Osteocyte (in vitro differentiated cells): ENCODE measurements around the gene EMP2. TPM values are rescaled to one million over a fixed set of nuclear protein-coding genes. Genes with fewer than 3 reads are reported as not detected.

Experiments
- DNase-seq: peaks from one replicate; pipeline ENCODE4 v3.0.0; 2021; ENCODE audit warnings: mixed read lengths; ENCODE audit not compliant: unreplicated experiment; ENCODE audit errors: extremely low spot score
- H3K27ac Mint-ChIP-seq: one replicate; pipeline ENCODE4 v1.8.0; 2021; ENCODE audit warnings: mild to moderate bottlenecking, mixed read lengths; ENCODE audit not compliant: unreplicated experiment
- H3K27me3 Mint-ChIP-seq: one replicate; pipeline ENCODE4 v1.8.0; 2021; ENCODE audit warnings: mixed read lengths; ENCODE audit not compliant: unreplicated experiment
- H3K36me3 Mint-ChIP-seq: one replicate; pipeline ENCODE4 v1.8.0; 2021; ENCODE audit warnings: mixed read lengths; ENCODE audit not compliant: unreplicated experiment
- H3K4me1 Mint-ChIP-seq: one replicate; pipeline ENCODE4 v1.8.0; 2021; ENCODE audit warnings: mixed read lengths; ENCODE audit not compliant: unreplicated experiment
- H3K4me3 Mint-ChIP-seq: one replicate; pipeline ENCODE4 v1.8.0; 2021; ENCODE audit warnings: mild to moderate bottlenecking, moderate library complexity, mixed read lengths; ENCODE audit not compliant: unreplicated experiment
- H3K9me3 Mint-ChIP-seq: one replicate; pipeline ENCODE4 v1.8.0; 2021; ENCODE audit warnings: mixed read lengths; ENCODE audit not compliant: unreplicated experiment
- total RNA-seq: library from RNA; stranded (reverse); gene quantifications from 2 replicates; pipeline ENCODE4 v1.2.1, GENCODE V29; 2021
- TF ChIP-seq, protein P1 (sequence below): fragments of 200-600 bp; sonication (generic); IDR thresholded peaks from 2 replicates; pipeline ENCODE4 v1.5.0; 2021; ENCODE audit warnings: antibody characterized with exemption, mild to moderate bottlenecking, moderate library complexity

Gene EMP2
- total RNA-seq, 1 donor from 2014 or later, result 5.9 TPM

GRCh38 chr16:10528635-10529034 is 51.8 kb downstream of the EMP2 start:
- Mint-ChIP-seq H3K9me3 (no peaks in the 10 kb centered on the region), H3K36me3 (no peaks in the 10 kb centered on the region), H3K4me3 (no peak overlapping the region), H3K4me1 (no peaks in the 10 kb centered on the region), H3K27ac (no peak overlapping the region), H3K27me3 (no peaks in the 10 kb centered on the region)
- DNase-seq, result no peak
- TF ChIP-seq, protein P1, sequence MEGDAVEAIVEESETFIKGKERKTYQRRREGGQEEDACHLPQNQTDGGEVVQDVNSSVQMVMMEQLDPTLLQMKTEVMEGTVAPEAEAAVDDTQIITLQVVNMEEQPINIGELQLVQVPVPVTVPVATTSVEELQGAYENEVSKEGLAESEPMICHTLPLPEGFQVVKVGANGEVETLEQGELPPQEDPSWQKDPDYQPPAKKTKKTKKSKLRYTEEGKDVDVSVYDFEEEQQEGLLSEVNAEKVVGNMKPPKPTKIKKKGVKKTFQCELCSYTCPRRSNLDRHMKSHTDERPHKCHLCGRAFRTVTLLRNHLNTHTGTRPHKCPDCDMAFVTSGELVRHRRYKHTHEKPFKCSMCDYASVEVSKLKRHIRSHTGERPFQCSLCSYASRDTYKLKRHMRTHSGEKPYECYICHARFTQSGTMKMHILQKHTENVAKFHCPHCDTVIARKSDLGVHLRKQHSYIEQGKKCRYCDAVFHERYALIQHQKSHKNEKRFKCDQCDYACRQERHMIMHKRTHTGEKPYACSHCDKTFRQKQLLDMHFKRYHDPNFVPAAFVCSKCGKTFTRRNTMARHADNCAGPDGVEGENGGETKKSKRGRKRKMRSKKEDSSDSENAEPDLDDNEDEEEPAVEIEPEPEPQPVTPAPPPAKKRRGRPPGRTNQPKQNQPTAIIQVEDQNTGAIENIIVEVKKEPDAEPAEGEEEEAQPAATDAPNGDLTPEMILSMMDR, result no peak

GRCh38 chr16:10526962-10527361 is 53.4 kb downstream of the EMP2 start:
- DNase-seq, result no peak
- Mint-ChIP-seq H3K4me3 (no peak overlapping the region), H3K27me3 (no peaks in the 10 kb centered on the region), H3K36me3 (no peaks in the 10 kb centered on the region), H3K4me1 (no peaks in the 10 kb centered on the region), H3K9me3 (no peaks in the 10 kb centered on the region), H3K27ac (no peak overlapping the region)
- TF ChIP-seq, protein P1, result no peak

GRCh38 chr16:10525214-10525825 is 55.1 kb downstream of the EMP2 start:
- Mint-ChIP-seq H3K27ac (no peak overlapping the region), H3K9me3 (no peaks in the 10 kb centered on the region), H3K4me1 (no peaks in the 10 kb centered on the region), H3K36me3 (no peaks in the 10 kb centered on the region), H3K4me3 (no peak overlapping the region), H3K27me3 (no peaks in the 10 kb centered on the region)
- TF ChIP-seq, protein P1, result no peak
- no peak for DNase-seq

DNA sequence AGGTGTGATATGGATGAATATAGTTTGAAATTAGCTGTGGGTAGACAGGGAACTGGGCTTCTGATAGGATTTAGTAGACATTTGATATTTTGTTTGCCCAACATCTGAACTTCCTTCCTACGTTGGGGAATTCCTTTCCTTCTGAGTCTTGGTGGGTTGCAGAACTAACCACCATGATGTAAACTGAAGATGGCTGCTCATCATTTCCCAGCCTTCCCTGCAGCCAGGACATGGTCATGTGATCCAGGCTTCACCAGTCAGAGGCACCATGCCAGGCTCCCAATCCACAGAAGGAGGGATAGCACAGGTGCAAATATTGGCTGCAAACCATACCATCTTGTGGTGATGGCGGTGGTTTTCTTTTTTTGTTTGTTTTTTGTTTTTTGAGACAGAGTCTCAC is 57.4 kb downstream of the EMP2 start:
- Mint-ChIP-seq H3K36me3 (no peaks in the 10 kb centered on the region), H3K4me1 (no peaks in the 10 kb centered on the region), H3K27ac (no peak overlapping the region), H3K9me3 (no peaks in the 10 kb centered on the region), H3K4me3 (no peak overlapping the region), H3K27me3 (no peaks in the 10 kb centered on the region)
- no peak for DNase-seq
- TF ChIP-seq, protein P1, result no peak

GRCh38 chr16:10521681-10522274 is 58.6 kb downstream of the EMP2 start:
- H3K27ac Mint-ChIP-seq, result no peak overlapping the region
- no peaks in the 10 kb centered on the region for H3K4me1 Mint-ChIP-seq
- H3K4me3 Mint-ChIP-seq, result no peak overlapping the region
- H3K9me3 Mint-ChIP-seq, result no peaks in the 10 kb centered on the region
- no peaks in the 10 kb centered on the region for H3K27me3 Mint-ChIP-seq
- no peaks in the 10 kb centered on the region for H3K36me3 Mint-ChIP-seq
- TF ChIP-seq, protein P1, result peak; percentile 84
- no peak for DNase-seq
